Lower leg skin (tissue), 3 donors: ENCODE measurements around the gene TKTL1.

Experiments used
- POLR2A ChIP-seq, 2 donors: fragments of 450-650 bp; IDR thresholded peaks; one replicate each; pipeline ENCODE4 v1.6.1; 2016 to 2017; ENCODE audit warnings: antibody characterized with exemption in 2 of 2, mild to moderate bottlenecking in 1 of 2, moderate library complexity in 1 of 2
- TF ChIP-seq, protein P1 (sequence below), 3 donors: fragments of 450-650 bp; IDR thresholded peaks; one replicate each; pipeline ENCODE4 v1.5.1; 2016; ENCODE audit warnings: antibody characterized with exemption in 3 of 3, mild to moderate bottlenecking in 3 of 3, moderate library complexity in 2 of 3

DNA sequence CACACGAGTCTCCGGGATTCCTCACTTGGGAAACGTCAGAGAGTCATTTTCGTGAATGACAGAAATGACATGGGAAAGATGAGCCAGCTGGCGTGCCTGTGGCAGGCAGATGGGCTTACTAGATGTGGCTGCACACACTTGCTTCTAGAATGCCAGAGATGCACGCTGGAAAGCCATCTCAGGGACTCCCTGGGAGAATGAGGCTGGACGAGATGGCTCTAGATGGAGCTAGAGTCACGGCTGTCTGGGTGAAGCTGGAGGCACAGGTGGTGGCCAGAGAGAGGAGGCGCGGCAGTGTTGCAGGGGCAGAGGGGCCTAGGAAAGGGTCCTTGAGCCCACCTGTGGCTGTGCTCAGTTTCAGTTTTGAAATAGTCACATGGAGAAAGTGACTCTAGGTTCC is 26.0 kb downstream of the TKTL1 start:
- TF ChIP-seq, protein P1, sequence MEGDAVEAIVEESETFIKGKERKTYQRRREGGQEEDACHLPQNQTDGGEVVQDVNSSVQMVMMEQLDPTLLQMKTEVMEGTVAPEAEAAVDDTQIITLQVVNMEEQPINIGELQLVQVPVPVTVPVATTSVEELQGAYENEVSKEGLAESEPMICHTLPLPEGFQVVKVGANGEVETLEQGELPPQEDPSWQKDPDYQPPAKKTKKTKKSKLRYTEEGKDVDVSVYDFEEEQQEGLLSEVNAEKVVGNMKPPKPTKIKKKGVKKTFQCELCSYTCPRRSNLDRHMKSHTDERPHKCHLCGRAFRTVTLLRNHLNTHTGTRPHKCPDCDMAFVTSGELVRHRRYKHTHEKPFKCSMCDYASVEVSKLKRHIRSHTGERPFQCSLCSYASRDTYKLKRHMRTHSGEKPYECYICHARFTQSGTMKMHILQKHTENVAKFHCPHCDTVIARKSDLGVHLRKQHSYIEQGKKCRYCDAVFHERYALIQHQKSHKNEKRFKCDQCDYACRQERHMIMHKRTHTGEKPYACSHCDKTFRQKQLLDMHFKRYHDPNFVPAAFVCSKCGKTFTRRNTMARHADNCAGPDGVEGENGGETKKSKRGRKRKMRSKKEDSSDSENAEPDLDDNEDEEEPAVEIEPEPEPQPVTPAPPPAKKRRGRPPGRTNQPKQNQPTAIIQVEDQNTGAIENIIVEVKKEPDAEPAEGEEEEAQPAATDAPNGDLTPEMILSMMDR (IDR thresholded peaks at IDR 0.05): no peak
- no peak for TF ChIP-seq POLR2A (IDR thresholded peaks at IDR 0.05)
